GM15510 (cell line): ENCODE data around the gene ACTG2.

Experiments used
- POLR2A ChIP-seq: IDR thresholded peaks from 3 replicates; pipeline ENCODE4 v1.6.1; 2011; ENCODE audit warnings: borderline replicate concordance; ENCODE audit not compliant: insufficient read length; ENCODE audit errors: extremely low read depth

Gene ACTG2

DNA sequence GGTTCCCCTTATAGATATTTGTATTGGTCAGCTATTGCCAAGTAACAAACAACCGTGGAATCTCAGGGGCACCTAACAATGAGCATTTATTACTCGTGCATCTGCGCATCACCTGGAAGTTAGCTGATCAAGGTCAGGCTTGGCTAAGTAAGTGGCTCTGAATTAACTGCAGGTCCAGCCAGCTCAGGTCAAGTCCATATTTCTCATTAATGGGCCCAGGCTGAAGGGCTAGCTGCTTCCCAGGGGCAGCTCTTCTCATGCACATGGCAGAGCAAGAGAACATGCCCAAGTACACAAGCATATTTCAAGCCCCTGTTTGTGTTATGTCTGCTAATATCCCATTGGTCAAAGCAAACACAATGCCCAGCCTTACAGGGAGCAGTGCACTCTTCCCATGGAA, 26.0 kb downstream of the ACTG2 start:
- no peak for TF ChIP-seq POLR2A

DNA sequence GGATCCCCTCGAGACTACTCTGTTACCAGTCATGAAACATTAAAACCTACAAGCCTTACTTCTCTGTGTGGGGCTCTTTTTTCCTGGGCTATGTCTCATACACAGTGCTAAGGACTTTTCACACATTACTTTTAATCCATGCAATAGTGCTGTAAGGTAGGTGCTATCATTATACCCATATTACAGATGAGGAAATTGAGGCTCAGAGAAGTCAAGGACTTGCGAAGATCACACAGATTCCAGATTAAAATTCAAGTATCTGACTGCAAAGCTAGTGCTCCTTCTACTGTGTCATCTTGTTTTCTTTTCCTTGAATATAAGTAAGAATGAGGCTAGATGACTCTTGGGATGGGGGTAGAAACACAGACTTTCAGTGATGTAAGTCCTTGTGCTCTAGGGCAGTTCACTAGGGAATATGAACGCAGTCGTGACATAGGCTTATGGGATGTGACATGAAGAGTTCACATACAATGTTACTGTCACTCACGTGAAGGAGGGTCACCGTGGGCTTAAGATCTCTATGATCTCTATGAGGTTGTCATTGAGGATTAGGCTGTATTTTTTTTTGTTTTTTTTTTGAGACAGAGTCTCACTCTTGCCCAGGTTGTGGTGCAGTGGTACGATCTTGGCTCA, 26.9 kb downstream of the ACTG2 start:
- TF ChIP-seq POLR2A: no peak

DNA sequence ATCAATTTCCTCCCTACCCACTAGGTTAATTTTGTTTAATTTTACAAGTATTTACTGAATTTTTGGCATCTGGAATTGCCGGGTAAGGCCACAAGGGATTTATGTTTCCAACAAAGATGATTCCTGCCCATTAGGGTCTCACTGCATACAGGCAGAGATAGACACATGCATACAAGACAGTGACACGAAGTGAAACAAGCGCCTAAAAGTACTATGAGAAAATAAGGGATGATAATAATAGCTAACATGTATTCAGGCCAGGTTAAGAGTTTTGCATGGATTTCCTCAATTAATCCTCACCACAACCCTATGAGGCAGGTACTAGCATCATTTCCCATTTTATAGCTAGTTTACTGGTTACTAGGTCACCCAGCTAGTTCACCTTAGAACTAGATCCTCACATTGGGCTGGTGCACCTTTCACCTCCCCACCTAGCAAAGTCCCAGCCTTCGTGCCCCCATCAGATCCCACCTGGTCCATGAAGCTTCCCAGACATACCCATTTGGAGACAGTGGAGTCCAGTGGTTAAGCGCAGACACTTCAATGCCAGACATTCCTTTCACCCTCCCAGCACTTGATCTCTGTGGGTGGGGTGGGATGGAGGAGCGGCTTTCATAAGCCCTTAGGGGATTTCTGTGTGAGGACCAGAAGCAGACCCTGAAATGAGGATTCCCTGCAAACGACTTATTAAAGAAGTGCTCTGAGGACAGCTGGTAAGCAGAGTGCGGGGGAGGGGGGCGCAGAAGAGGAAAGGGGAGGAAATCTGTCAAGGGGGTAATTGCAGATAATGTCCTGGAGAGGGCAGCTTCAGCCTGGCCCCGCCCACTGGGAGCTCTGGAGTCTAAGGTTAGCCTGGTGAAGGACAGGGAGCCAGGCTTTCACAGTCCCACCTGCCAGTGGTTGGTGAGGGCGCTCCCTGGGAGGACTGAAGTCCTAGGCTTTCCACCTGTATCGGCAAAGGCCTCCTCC, 28.1 kb downstream of the ACTG2 start:
- TF ChIP-seq POLR2A: no peak

DNA sequence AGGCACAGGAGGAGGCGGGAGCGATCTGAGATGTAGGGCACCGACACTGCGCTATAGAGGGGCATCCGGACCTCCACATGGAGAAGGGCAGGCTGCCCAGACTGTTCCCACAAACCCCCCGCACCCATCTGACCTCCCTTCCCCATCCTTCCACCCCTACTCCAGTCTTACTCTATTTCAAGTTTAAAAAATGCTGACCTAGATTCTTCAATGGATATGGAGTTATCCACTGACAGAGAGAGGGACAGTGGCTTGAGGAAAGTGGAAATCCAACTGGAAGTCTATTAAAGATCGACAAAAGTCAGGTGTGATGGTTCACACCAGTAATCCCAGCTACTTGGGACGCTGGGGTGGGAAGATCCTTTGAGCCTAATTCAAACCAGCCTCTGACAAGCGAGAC, 28.8 kb downstream of the ACTG2 start:
- no peak for TF ChIP-seq POLR2A

DNA sequence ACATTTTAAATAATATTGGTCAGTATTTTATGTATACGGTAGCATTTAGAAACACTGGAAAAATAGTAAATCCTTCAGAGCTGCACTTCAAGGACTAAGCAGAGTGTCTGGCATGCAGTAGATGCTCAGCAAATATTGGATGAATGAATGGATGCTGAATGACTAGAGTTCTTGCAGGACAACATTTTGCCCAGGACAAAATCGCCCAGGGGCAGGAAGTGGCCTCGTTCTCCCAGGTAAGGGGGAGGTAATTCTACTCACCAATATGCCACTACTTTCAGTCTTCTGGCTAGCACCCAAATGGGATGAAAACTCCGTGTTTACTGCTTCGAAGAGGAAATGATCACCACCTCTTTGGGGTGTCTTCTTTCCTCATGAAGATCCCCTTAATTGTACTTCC, 29.9 kb downstream of the ACTG2 start:
- no peak for TF ChIP-seq POLR2A

DNA sequence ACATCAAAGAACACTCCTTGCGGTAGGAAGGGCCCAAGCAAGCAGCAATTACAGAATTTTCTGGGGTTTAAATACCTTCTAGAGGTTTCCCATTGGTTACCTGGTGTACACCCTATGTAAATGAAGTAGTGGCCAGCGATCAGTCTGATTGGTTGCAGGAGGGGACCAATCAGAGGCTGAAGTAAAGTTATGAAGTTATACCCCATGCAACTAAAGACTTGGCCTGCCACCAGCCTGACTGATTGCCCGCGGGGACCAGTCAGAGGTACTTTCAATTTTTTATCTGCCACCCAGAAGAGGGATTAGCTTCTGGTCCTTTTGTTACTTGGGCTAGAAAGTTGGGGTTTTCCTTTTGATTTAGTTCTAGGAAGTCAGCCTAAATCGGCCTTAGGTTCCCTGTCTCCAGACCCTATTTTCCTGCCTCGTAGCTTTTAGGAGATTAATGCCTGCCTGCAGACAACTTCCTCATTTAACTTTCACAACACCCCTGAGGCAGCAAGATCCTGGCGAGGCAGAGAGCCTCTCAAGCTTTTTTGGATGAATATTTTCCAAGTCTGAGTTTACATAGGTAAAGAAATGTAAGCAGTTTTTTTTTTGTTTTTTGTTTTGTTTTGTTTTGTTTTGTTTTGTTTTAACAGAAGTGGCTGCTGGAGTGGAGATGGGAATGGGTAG, 32.4 kb downstream of the ACTG2 start:
- TF ChIP-seq POLR2A: no peak

DNA sequence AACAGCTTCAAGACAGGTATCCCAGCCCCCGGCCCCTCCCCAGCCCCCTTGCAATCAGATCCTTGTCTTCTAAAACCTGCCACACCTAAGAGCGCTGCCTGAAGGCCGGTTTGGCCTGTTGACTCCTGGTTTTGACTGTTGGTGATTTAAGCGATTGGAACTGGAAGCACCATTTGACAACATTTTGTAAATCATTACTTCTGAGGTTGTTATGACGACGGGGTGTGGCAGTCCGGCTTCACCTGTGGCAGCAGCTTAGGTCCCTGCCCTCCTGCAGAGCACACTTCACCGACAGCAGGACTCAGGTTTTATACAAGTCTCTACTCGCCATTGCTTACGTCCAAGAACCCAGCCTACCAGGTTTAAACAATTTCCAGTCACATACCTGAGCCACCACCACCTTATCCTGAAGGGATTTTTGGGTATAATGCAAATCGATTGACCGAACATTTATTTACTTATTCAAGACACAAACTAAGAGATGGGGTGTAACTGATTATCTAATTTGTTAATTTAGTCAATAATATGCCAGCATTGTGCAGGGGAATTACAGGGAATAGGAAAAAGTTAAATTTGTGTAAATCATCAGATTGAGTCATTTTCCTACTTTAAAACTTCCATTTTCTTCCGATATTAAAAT, 33.2 kb downstream of the ACTG2 start:
- no peak for TF ChIP-seq POLR2A

DNA sequence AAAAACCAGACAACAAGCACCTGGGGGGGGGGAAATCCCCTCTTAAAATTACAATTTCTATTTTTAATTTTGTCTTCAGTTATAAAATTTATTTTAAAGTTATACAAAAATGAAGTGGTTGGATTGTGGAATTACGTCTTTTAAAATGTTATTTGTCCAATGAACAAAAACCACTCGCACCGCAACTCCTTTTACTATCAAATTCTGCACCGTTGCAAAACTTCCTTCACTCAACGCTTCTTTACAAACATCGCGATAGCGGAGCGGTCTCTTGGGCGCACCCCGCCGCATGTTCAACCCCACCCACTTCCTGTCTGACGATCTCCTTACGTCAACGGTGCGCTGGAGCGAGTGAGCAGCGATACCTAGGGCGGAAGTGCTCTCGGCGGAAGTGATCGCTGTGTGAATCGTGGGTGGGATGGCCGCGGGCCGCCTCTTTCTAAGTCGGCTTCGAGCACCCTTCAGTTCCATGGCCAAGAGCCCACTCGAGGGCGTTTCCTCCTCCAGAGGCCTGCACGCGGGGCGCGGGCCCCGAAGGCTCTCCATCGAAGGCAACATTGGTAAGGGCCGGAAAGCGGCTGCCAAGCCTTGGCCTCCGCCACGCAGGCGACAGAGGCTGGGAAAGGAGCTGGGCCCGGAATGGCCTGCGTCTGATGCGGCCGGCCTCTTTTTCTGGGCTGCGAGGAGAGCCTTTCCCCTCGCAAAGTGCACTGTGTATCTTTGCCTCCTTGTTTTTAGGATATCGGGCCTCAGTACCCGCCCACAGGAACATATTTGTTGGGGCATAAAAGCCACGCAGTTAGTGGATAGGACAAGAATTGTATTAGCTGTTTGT, 33.9 kb downstream of the ACTG2 start, which contains the start of gene DGUOK:
Gene DGUOK (plus strand): TSS at position 388 of the 835 bp plus-strand sequence. CDS start 31 bp downstream, at position 419.
- TF ChIP-seq POLR2A: peak; percentile 89

DNA sequence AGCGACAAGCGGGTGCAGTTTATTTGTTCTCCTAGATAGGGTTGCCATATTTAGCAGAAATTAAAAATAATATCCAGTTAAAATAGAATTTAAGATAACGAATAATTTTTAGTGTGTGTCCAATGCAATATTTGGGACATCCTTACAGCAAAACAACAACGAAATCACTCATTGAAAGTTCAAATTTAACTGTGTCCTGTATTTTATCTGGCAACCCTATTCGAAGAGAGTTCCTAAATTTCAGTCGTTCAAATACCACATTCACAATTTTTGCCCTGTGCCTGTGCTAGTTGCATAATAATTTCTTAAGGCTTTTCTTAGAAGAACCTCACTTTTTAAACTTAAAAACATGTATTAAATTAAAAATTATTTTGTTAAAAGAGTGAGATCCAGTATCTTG, 34.5 kb downstream of the ACTG2 start:
- no peak for TF ChIP-seq POLR2A

DNA sequence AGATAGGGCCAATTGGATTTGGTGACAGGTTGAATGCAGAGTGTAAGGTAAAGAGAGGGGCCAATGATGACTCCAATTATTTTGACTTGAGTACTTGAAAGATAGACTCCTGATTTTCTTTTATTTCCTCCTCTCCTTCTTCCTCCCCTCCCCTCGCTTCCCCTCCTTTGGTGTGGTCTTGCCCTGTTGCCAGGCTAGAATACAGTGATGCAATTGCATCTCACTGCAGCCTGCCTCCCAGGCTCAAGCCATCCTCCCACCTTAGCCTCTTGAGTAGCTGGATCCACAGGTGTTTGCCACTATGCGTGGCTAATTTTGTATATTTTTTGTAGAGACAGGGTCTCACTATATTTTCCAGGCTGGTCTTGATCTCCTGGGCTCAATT, 36.1 kb downstream of the ACTG2 start:
- TF ChIP-seq POLR2A: no peak

DNA sequence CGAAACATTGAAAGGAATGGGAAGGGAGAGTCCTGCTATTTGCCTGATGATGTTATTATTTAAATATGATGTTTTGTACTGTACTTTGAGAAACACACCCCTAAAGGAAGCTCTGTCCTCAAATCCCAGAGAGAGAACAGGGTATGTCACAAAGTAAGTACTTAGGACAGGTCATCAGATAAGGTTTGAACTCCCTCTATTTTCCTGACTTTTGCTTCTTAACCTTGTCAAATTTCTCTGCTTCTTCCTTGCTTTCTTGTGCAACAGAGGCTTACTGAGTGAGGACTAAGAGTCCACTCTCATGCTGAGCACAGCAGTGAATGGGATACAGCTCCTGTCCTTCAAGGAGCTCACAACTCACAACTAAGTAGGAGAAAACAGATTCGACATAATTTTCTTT, 37.6 kb downstream of the ACTG2 start:
- TF ChIP-seq POLR2A: no peak

DNA sequence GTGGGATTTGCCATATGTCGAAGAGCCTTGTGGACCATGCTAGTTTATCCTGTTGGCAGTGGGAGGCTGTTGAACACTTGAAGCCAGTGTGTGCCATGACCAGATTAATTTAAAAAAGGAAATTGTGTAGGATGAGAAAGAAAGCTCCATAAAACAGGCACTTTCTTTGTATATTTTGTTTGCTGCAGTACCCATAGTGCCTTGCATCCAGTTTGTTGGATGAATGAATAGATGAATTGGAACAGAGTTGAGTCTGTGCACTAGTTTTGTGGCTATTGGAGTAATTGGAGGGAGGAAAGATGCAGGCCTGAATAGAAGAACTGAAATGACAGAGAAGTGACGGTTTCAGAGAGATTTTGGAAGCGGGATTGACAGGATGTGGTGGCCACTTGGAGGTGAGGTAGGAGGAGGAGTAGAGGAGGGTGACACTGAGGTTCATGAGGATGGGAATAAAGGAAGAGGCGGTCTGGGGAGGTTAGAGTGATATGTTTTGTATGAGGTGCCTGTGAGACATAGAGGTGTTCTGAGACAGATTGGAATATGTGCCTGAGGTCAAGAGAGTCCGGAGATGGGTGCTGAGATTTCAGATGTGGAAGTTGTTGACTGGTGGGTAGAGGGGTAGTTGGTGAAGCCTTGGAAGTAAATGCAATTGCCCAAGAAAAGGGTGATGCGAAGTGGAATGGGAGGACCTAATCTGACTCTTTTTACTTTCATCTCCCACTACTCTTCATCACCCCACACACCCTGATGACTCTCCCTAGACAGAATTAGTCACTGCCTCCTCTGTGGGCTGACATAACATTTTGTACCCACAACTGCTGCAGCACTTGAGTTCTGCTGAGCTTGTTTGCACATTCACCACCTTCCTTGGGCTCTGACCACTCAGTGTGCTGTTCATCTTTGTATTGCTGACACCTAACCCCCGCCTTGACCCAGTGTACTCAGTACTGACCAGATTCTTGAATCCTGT, 39.0 kb downstream of the ACTG2 start:
- TF ChIP-seq POLR2A: no peak

DNA sequence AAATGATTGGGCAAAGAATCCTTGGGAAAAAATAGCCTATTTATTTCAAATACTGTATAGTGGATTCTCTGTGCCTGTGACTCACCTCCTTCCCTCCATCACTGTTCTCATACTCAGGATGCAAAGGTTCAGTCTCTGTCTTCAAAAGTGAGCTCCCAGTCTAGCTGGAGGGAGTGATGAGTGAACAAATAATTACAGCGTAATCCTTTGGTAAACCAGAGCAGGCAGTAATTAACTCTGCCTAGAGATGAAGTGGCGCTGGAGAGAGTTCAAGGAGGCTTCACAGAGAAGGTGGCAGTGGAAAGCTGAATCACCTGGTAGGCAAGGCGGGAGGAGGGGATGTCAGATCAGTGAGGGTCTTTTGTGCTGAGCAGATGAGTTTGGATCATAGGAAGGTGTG, 40.4 kb downstream of the ACTG2 start:
- no peak for TF ChIP-seq POLR2A
